SK-N-SH (cell line): ENCODE measurements around the gene ASAP2. TPM values are rescaled to one million over a fixed set of nuclear protein-coding genes. Genes with fewer than 3 reads are reported as not detected.

Source experiments
- CTCF ChIA-PET: fragments of 300-600, 350-600 bp; formaldehyde crosslinking; extraction: SDS; loops from one replicate; lab custom pipeline; 2021; lab: Yijun Ruan, JAX
- POLR2A ChIA-PET: fragments of 350-600 bp; sonication (Branson Sonifier 250); formaldehyde crosslinking; extraction: SDS; loops from one replicate; lab custom pipeline; 2020; ENCODE audit warnings: antibody characterized with exemption, inconsistent platforms; lab: Yijun Ruan, JAX
- DNase-seq: peaks from one replicate; pipeline ENCODE4 v3.0.0; 2012
- H2AFZ ChIP-seq: fragments of 200-600 bp; sonication (generic); 2 replicates; pipeline ENCODE4 v1.8.1; 2016; ENCODE audit warnings: antibody characterized with exemption, mild to moderate bottlenecking, low read depth
- H3F3A ChIP-seq: fragments of 200-600 bp; sonication (generic); replicated peaks from 2 replicates; pipeline ENCODE3; 2016; ENCODE audit warnings: antibody characterized with exemption, mild to moderate bottlenecking; ENCODE audit not compliant: insufficient read depth
- H3K27ac ChIP-seq, 2 experiments: fragments of 200-500 bp in 1 of 2; fragments of 200-600 bp in 1 of 2; sonication (Bioruptor generic) in 1 of 2; sonication (generic), shearing (Covaris generic) in 1 of 2; 2 replicates each; pipeline versions ENCODE4 v1.5.1 to v1.6.1; 2014 to 2016; ENCODE audit warnings: low read depth in 2 of 2, inconsistent platforms in 1 of 2, low read length in 1 of 2, mild to moderate bottlenecking in 1 of 2, mixed read lengths in 1 of 2
- H3K27me3 ChIP-seq: fragments of 200-600 bp; sonication (generic), shearing (Covaris generic); 2 replicates; pipeline ENCODE4 v1.6.1; 2016; ENCODE audit warnings: mixed run types; ENCODE audit not compliant: insufficient read depth
- H3K36me3 ChIP-seq, 2 experiments: fragments of 200-500 bp in 1 of 2; fragments of 200-600 bp in 1 of 2; sonication (Bioruptor generic) in 1 of 2; sonication (generic) in 1 of 2; replicated peaks in 1 of 2; 2 replicates each; pipeline versions ENCODE3 to v1.5.1; 2014 to 2016; ENCODE audit warnings: low read length in 1 of 2, mild to moderate bottlenecking in 1 of 2; ENCODE audit not compliant: insufficient read depth in 2 of 2, control insufficient read depth in 1 of 2
- H3K4me1 ChIP-seq, 2 experiments: fragments of 200-500 bp in 1 of 2; fragments of 200-600 bp in 1 of 2; sonication (Bioruptor generic) in 1 of 2; sonication (generic), shearing (Covaris generic) in 1 of 2; 2 replicates each; pipeline versions ENCODE4 v1.5.1 to v1.6.1; 2014 to 2016; ENCODE audit warnings: low read depth in 1 of 2, low read length in 1 of 2, mixed run types in 1 of 2; ENCODE audit not compliant: insufficient read depth in 2 of 2, control insufficient read depth in 1 of 2
- H3K4me2 ChIP-seq: fragments of 200-600 bp; sonication (generic), shearing (Covaris generic); 2 replicates; pipeline ENCODE4 v1.6.1; 2017; ENCODE audit warnings: mixed run types
- H3K4me3 ChIP-seq, 2 experiments: fragments of 200-500 bp in 1 of 2; fragments of 200-600 bp in 1 of 2; sonication (Bioruptor generic) in 1 of 2; sonication (generic), shearing (Covaris generic) in 1 of 2; 2 replicates each; pipeline versions ENCODE4 v1.5.1 to v1.8.1; 2014 to 2016; ENCODE audit warnings: low read depth in 2 of 2, inconsistent platforms in 1 of 2, low read length in 1 of 2, mild to moderate bottlenecking in 1 of 2, mixed read lengths in 1 of 2, moderate library complexity in 1 of 2
- H3K79me2 ChIP-seq: fragments of 200-600 bp; sonication (generic); 2 replicates; pipeline ENCODE4 v1.8.1; 2017; ENCODE audit warnings: mild to moderate bottlenecking; ENCODE audit not compliant: insufficient read depth
- H3K9ac ChIP-seq: fragments of 200-600 bp; sonication (generic); 2 replicates; pipeline ENCODE4 v1.6.1; 2017; ENCODE audit warnings: mixed run types
- H3K9me2 ChIP-seq: fragments of 200-600 bp; sonication (generic); 2 replicates; pipeline ENCODE4 v1.6.1; 2017; ENCODE audit warnings: mixed run types
- H3K9me3 ChIP-seq: fragments of 200-600 bp; sonication (generic); 2 replicates; pipeline ENCODE4 v1.6.1; 2017; ENCODE audit warnings: mixed run types, mild to moderate bottlenecking, moderate library complexity
- H4K20me1 ChIP-seq: fragments of 200-600 bp; sonication (generic); 2 replicates; pipeline ENCODE4 v1.6.1; 2017; ENCODE audit warnings: mild to moderate bottlenecking, mixed run types; ENCODE audit not compliant: insufficient read depth
- ELF1 ChIP-seq: IDR thresholded peaks from 2 replicates; pipeline ENCODE4 v1.4.0; 2012
- EP300 ChIP-seq, 2 experiments: IDR thresholded peaks; 2 replicates each; pipeline versions ENCODE4 v1.4.0 to v1.6.1; 2012; ENCODE audit warnings: borderline replicate concordance in 1 of 2, low read depth in 1 of 2, low read length in 1 of 2
- MAX ChIP-seq: IDR thresholded peaks from 2 replicates; pipeline ENCODE4 v1.4.0; 2012; ENCODE audit warnings: low read depth
- POLR2AphosphoS5 ChIP-seq: IDR thresholded peaks from 2 replicates; pipeline ENCODE4 v1.6.1; 2012; ENCODE audit warnings: low read depth, low read length
- RCOR1 ChIP-seq: fragments of 150-350 bp; IDR thresholded peaks from 2 replicates; pipeline ENCODE4 v1.6.1; 2017; ENCODE audit warnings: antibody characterized with exemption, low read length
- USF1 ChIP-seq: IDR thresholded peaks from 2 replicates; pipeline ENCODE4 v1.4.0; 2012; ENCODE audit warnings: low read depth, borderline replicate concordance
- USF2 ChIP-seq: fragments of 150-350 bp; IDR thresholded peaks from 2 replicates; pipeline ENCODE4 v1.6.1; 2017; ENCODE audit warnings: antibody characterized with exemption, low read length, low read depth, borderline replicate concordance
- YY1 ChIP-seq: IDR thresholded peaks from 2 replicates; pipeline ENCODE4 v1.4.0; 2012; ENCODE audit warnings: low read depth, mild to moderate bottlenecking
- WGBS: methylation state at CpG from one replicate; pipeline ENCODE4 v1.1.6; 2017; ENCODE audit warnings: low lambda C conversion rate; 5-methylcytosine and 5-hydroxymethylcytosine counted together
- polyA plus RNA-seq, 3 experiments: library from polyadenylated mRNA; depleted of rRNA; stranded (reverse); fragments of >200 nt; gene quantifications; 2 replicates each; pipeline ENCODE4 v1.2.3, GENCODE V29; 2012
- TF ChIP-seq, protein P1 (sequence below): IDR thresholded peaks from 2 replicates; pipeline ENCODE4 v1.4.0; 2012; ENCODE audit warnings: low read depth, borderline replicate concordance
- TF ChIP-seq, protein P2 (sequence below): IDR thresholded peaks from 2 replicates; pipeline ENCODE4; 2012

The ASAP2 gene
- polyA plus RNA-seq, 1 of the 3 experiments (the other 2 are of a cell fraction), result 37.9 TPM

DNA sequence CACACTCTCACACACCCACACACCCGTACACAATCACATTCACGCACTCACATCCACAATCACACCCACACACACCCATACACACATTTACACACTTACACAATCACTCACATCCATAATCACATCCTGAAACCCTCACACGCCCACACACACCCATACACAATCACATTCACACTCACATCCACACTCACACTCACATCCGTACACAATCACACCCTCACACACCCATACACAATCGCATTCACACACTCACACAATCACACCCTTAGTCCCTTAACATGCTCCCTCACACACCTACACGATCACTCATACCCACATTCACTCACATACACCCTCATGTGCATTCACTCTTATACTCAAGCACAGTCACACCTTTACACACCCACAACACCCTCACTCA lies 110.9 kb downstream of the ASAP2 start:
- CTCF ChIA-PET, result interaction anchor here (1.5 kb wide), 1 partner anchor 16 kb away, joined by 3 read pairs; no protein-coding TSS in a partner anchor
- 94% methylated on average over 6 of the region's 6 CpGs for WGBS
- Histone ChIP-seq H3F3A (no peaks in the 10 kb centered on the region), H3K4me1 (peaks cover 0 to 8% of the 10 kb centered on the region in 2 experiments; a peak in 1 of 4 replicates), H3K27ac (no peak overlapping the region), H4K20me1 (no peaks in the 10 kb centered on the region; the same call in 1 of the 2 replicates), H3K36me3 (peaks cover 39 to 42% of the 10 kb centered on the region in 2 experiments), H3K9ac (no peak overlapping the region), H3K27me3 (no peaks in the 10 kb centered on the region), H3K4me3 (no peak overlapping the region), H3K9me3 (no peaks in the 10 kb centered on the region), H3K79me2 (peaks cover 95% of the 10 kb centered on the region), H2AFZ (no peak overlapping the region), H3K9me2 (no peaks in the 10 kb centered on the region), H3K4me2 (no peak overlapping the region)
- POLR2A ChIA-PET, result no interaction called here
- DNase-seq, result no peak
- TF ChIP-seq USF2, result no peak
- TF ChIP-seq EP300 (IDR thresholded peaks at IDR 0.05; ENCODE audit: borderline replicate concordance in 1 of 2, low read depth in 1 of 2, low read length in 1 of 2), result no peak
- no peak for TF ChIP-seq ELF1
- TF ChIP-seq, protein P1, sequence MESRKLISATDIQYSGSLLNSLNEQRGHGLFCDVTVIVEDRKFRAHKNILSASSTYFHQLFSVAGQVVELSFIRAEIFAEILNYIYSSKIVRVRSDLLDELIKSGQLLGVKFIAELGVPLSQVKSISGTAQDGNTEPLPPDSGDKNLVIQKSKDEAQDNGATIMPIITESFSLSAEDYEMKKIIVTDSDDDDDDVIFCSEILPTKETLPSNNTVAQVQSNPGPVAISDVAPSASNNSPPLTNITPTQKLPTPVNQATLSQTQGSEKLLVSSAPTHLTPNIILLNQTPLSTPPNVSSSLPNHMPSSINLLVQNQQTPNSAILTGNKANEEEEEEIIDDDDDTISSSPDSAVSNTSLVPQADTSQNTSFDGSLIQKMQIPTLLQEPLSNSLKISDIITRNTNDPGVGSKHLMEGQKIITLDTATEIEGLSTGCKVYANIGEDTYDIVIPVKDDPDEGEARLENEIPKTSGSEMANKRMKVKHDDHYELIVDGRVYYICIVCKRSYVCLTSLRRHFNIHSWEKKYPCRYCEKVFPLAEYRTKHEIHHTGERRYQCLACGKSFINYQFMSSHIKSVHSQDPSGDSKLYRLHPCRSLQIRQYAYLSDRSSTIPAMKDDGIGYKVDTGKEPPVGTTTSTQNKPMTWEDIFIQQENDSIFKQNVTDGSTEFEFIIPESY, result no peak

- no peaks in the 10 kb centered on the region for H3F3A ChIP-seq
- no peak overlapping the region for H3K9ac ChIP-seq
- H3K27me3 ChIP-seq, result no peaks in the 10 kb centered on the region
- CTCF ChIA-PET, result interaction anchor here (0.9 to 1.5 kb wide), 2 partner anchors 15 to 176 kb away, joined by 3 read pairs; no protein-coding TSS in a partner anchor
- no peak overlapping the region; a peak in 1 of 4 replicates for H3K27ac ChIP-seq
- 95% methylated on average over 29 of the region's 29 CpGs for WGBS
- H3K9me2 ChIP-seq, result no peaks in the 10 kb centered on the region
- peak; percentile 50 for DNase-seq
- no peak overlapping the region for H2AFZ ChIP-seq
- H3K9me3 ChIP-seq, result no peaks in the 10 kb centered on the region
- peaks cover 47 to 51% of the 10 kb centered on the region in 2 experiments for H3K36me3 ChIP-seq
- H3K4me2 ChIP-seq, result no peak overlapping the region
- H3K4me1 ChIP-seq, result no peaks in the 10 kb centered on the region; a peak in 1 of 4 replicates
- H4K20me1 ChIP-seq, result no peaks in the 10 kb centered on the region; the same call in 1 of the 2 replicates
- peaks cover 93% of the 10 kb centered on the region for H3K79me2 ChIP-seq
- no peak overlapping the region for H3K4me3 ChIP-seq
- no peak for TF ChIP-seq MAX
- TF ChIP-seq, protein P2, sequence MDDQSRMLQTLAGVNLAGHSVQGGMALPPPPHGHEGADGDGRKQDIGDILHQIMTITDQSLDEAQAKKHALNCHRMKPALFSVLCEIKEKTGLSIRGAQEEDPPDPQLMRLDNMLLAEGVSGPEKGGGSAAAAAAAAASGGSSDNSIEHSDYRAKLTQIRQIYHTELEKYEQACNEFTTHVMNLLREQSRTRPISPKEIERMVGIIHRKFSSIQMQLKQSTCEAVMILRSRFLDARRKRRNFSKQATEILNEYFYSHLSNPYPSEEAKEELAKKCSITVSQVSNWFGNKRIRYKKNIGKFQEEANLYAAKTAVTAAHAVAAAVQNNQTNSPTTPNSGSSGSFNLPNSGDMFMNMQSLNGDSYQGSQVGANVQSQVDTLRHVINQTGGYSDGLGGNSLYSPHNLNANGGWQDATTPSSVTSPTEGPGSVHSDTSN, result no peak
- TF ChIP-seq RCOR1, result no peak
- TF ChIP-seq POLR2AphosphoS5, result no peak
- TF ChIP-seq YY1, result no peak
- no peak for TF ChIP-seq USF1
- POLR2A ChIA-PET, result no interaction called here
Measured at GRCh38 chr2:9318461-9319337, 112.1 kb downstream of the ASAP2 start.
